HG03280 (cell line): ENCODE data around the gene ARHGEF10L.

Experiments used
- ATAC-seq: cut with Tn5 transposase; IDR thresholded peaks from one replicate; pipeline ENCODE4 v1.9.1; 2021; ENCODE audit warnings: mild to moderate bottlenecking, moderate library complexity; ENCODE audit not compliant: unreplicated experiment

Gene ARHGEF10L

DNA sequence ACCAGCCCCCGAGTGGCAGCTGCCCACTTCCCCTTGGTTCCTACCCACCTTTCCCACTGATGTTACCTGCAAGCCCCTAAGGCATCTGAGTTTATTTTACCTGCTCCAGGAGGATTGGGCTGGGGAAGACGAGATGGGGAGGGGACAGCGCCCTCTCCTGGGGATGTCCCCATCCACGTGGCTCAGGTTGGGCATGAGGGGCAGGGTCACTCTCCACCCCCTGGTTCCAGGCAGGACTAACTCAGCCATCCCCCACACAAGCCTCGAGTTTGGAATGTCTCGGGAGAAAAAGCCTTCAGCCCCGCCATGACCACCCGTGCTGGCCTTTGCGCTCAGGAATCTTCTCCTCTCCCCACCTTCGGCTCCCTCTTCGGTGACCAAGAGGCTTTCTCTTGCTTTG, 90.0 kb downstream of the ARHGEF10L start:
- no peak for ATAC-seq

GRCh38 chr1:17630048-17630830, 90.7 kb downstream of the ARHGEF10L start:
- ATAC-seq = no peak

DNA sequence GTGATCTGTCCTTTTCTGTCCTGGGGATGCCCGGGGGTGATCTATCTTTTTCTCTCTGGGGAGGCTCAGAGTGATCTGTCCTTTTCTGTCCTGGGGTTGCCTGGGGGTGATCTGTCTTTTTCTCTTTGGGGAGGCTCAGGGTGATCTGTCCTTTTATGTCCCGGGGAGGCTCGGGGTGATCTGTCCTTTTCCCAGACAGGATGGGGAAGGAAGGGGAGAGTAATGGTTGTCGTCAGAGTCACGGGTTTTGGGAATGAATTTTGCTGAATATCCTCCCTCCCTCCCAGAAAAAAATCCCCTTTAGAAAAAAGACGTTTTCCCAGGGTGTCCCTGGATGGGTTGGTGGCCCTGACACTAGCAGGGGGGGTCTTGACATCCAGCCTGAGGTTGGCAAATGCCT, 91.5 kb downstream of the ARHGEF10L start:
- no peak for ATAC-seq

- ATAC-seq = no peak
Observed at GRCh38 chr1:17631410-17631809, 91.9 kb downstream of the ARHGEF10L start.

DNA sequence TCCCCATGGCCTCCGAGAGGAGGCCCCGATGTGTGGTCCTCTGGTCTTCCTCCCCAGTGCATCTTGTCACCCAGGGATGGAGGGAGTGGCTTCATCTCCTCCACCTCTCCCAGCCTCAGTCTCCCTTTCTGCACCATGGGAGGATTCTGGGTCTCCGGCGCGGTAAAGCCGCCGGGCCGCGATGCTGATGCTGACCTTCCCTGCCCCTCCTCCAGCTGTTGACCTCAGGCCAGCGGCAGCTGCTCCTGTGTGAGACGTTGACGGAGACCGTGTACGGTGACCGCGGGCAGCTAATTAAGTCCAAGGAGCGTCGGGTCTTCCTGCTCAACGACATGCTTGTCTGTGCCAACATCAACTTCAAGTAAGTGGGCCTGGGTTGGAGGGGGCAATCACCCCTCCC, 92.6 kb downstream of the ARHGEF10L start:
- ATAC-seq = no peak

DNA sequence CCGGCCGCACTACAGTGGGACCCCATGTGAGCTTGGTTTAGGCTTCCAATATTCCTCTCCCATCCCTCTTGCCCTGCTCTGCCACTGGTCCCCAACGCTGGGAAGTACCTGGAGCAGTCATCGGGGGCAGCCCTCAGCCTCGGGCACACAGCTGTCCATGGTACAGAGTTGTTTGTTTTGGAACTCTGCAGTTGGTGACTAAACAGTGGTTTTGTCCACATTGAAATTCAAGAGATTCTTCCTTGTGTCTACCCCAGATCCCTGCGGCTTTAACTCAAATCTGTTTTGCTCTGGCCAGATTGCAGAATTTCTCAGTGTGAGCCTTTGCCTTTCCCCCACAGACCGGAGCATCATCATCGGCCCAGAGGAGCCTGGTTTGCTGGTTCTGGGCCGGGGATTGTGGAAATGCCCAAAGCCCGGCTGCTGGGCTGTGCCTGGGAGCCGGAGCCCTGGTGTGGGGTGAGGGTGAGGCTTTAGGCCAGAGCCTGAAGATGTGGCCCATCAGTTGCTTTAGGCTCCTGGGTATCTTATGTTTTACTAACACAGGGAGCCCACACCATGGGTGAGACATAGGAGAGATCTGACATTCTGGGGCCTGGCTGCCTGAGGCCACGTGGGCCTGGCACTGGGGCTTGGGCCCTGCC, 93.2 kb downstream of the ARHGEF10L start:
- no peak for ATAC-seq

DNA sequence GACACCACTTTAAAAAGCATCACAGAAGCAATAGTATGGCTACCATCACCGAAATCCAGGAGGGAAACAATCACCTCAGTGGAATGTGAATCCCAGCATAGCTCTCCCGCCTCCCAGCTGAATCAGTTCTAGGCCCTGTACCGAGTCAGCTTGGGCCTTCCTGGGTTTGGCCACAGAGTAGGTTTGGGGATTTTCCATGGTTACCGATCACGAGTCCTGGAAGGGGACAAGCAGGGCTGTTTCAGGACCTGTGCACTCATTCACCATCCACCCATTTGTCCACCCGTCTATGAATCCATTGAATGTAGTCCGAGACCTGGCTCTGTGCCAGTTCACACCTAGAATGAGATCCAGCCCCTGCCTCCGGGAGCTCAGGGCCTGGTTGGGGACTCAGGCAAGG, 94.2 kb downstream of the ARHGEF10L start:
- ATAC-seq = no peak

GRCh38 chr1:17635276-17635675, 95.8 kb downstream of the ARHGEF10L start:
- ATAC-seq = no peak

GRCh38 chr1:17635811-17636210, 96.3 kb downstream of the ARHGEF10L start:
- ATAC-seq = no peak

DNA sequence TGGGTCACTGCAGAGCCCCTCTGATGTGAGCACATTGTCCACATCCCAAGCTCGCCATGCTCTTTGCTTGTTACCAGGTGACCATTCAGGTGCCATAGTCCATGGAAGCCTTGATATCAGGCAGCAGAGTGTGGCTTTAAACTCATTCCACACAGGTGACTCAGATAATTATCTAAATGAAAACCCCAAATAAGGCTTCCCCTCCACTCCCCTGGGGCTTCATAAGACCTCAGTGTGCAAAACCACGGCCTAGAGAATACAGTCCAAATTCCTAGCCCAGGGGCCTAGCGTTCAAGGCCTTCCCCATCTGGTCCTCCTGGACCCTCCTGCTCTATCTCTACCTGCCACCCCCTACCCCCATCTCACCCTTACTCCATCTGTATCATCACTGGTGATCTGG, 97.1 kb downstream of the ARHGEF10L start:
- no peak for ATAC-seq

DNA sequence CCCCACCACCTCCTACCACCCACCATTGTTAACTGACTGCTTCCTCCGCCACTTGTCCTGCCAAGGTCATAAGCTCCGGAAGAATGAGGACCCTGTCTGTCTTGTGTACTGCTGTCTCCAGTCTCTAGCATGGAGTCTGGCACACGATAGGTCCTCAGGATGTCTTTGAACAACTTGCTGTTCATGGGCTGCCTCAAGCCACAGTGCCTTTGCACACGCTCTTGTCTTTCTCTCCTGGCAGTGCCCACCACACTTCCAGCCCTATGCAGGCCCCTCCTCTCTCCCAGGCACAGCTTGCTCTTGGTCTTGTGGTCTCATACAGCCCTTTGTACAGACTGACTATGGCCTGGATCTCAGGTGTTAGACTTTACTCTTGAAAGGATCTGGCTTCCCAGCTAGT, 97.6 kb downstream of the ARHGEF10L start:
- no peak for ATAC-seq

DNA sequence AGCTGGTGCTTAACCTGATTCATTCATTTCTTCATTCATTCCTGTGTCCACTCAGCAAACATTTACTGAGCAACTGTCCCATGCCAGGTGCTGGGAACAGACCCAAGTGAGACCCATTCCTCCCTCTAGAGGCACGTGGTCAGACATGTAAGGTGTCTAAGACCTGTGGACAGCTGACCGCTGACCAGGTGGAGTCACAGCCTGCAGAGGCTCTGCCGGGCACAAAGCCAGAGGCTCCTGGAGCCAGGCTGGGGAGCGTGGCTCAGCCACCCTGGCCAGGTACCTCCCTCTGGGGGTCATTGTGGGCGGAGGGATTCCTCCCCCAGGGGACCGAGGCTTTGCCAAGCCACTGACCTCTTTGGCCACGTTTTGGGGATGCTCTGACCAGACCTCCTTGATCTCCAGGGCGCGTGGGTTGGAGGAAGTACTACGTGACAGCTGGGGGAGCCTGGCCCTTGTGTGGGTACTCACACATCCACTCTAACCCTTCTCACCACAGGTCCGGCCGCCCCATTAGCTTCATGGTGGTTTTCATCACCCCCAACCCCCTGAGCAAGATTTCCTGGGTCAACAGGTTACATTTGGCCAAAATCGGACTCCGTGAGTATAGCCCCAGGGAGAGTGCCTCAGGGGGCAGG, 100.3 kb downstream of the ARHGEF10L start:
- no peak for ATAC-seq

DNA sequence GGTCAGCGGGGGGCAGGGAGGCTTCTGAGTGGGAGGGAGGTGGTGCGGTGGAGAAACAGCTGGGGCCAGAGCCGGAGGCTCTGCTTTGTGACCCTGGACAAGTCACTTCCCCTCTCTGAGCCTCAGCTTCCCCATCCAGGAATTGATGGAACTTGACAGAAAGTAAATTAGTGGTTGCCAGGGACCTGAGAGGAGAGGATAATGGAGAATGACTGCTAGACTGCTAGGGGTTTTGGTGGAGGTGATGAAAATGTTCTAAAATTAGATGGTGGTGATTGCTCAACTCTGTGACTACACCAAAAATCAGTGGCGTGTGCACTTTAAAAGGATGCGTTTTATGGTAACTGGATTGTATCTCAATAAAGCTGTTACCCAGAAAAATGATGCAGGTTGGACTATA, 100.9 kb downstream of the ARHGEF10L start:
- no peak for ATAC-seq

DNA sequence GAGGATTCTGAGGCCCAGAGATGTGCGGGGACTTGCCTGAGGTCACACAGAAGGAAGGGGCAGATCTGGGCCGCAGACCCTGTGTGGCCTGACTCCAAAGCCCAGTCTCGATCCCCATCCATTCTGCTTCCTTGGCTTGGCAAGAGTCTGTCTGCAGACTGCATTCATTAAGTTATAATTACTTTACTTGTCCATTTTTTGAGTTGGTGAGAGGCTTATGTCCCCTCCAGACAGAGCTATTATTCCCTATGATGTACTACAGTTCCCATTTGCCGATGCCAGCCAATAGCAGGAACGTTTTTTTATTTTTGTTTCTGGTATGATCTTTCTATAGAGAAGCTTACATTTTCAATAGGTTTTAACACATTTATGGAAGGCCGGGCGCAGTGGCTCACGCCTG, 101.5 kb downstream of the ARHGEF10L start:
- no peak for ATAC-seq

DNA sequence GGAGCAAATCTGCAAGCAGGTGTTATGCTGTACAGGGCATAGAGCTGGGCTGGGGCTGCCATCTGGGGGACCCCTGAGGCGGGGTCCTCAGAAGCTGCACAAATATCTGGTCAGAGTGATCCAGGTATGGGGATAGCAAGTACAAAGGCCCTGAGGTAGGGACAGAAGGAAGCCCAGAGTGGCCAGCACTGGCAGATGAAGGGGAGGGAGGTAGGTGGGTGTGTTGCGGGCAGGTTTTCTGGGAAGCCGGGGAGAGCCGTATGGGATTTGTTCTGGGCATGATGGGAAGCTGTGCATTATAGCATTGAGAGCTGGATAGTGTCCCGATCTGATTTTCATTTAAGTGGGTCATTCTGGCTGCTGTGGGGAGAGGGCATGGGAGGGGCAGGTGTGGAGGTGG, 102.7 kb downstream of the ARHGEF10L start:
- ATAC-seq = no peak

DNA sequence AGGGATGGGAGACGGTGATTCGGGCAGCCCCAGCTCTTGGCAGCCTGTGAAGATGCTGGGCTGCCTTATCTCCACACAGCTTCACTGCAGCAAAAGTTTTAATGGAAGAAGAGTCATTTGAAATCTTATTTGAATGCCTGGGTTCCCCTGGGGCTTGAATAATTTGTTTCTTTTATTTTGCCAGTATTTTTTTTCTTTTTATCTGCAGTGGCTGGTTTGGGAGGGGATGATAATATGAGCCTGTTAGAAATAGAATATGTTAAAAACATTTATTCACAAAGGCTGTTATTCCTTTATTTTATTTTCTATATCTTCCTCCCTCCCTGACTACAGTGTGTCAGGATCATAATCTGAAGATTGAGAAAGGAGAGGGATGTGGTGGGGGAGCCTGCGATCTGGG, 103.4 kb downstream of the ARHGEF10L start:
- ATAC-seq = no peak

- ATAC-seq = no peak
Observed at GRCh38 chr1:17643861-17644703, 104.6 kb downstream of the ARHGEF10L start.

DNA sequence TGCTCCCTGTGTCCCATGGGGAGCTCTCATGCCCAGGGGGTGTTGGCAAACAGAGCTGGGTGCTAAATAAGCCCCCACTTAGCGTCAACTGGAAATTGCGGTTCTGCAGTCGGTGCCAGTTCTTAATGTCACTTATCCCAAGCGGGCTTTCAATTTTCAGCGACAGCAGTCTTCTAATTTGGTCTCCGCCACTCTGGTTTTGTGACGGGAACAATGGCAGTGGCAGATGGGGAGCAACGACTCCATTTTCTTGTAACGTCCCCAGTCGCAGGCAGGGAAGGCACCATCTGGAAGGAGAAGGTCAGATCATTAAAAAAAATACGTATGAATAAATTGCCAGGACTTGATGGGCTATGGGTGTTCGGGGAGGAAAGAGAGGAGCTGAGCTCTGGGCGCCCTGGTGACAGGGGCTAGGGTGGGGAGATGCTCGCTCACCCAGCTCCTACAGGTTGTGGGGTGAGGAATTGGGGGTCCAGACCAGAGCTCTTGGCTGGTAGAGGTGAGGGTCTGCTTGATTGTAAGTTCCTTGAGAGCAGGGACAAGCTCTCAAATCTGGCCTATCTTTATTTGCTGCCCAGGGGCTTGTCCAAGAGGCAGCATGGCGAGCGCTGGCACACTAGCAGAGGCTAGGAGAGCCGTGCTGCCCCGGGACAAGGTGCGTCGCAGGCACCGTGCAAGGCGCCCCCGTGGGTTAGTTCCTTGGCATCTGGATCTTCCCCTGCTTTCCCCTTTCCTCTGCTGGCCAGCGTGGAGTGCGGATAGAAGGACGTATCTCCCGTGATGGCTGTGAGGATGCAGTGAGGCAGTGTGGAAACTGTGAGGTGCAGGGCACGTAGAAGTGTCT, 105.8 kb downstream of the ARHGEF10L start:
- no peak for ATAC-seq

DNA sequence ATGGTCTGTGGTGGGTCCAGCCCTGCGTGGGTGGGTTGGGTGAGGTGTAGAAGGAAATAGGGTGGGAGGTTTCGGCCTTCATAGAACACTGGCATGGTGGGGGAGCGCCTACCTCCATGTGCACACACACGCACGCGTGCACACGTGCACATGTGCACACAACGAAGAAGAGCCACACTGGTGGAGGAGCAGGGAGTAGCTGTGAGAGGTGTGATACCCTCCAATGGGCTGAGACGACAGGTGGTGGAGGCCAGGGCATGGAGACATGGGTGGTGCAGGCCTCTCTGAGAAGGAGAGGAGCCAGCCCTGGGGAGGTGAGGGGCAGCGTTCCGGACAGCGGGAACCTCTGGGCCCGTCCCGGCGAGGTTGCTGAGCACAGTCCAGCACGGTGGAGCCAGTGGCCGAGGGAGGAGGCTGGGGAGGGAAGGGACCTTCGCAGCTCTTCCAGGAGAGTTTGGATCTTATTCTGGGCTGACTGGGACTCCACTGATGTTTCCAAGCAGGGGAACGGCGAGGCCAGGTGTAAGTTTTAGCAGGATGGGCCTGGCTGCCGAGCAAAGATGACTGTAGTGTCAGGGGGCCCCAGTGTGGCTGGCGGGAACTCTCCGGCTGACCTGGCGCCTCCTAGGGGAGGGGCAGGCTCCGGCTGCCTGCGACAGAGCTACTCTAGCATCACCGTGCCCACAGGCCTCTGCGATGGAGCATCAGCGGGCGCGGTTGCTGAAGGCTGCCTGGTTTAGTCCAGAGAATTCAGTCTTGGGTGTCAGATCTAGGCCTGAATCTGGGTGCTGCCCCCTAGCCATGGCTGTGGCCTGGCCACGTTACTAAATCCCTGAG, 107.2 kb downstream of the ARHGEF10L start:
- ATAC-seq = no peak
